IPS-NIHi11 (cell line): Measurements from ENCODE around the gene BPIFB2.
"Not testable (repeated sequence)": the region's sequence is repeated elsewhere in the genome, so short reads cannot be mapped to it uniquely, and the experiment has no call there.

ENCODE experiments used
- DNase-seq: peaks from one replicate; pipeline ENCODE4 v3.0.0; 2012; ENCODE audit warnings: mixed read lengths, low spot score

The BPIFB2 gene

DNA sequence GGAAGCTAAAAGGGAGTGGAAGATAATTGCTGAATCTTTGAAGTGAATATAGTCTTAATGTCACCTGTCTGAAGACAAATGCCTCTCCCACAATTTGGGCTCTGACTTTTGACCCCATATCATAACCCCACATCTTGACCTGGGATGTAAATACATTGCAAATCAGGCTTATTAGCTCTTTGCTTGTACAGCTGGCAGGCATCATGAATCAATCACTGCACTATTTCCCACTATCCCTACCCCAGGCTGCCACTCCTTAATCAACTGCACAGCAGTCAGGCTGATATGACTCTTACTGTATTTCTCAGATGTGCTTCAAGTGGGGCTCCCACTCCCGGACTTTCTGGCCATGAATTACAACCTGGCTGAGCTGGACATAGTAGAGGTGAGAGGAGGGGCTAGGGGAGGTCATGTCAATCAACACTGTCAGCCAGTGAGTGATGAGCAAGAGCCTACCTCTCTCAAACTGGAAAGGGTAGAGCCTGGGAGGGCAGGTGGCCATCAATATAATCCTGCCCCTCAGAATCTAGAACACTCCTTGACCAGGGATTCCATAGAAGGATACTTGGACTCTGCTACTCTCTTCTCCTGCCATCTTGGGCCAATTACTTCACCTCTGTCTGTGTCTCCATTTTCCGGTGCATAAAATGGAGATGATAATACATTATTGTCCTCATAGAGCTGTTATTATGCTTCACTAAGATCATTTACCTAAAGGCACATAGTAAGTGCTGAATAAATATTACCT is 35.7 kb downstream of the BPIFB2 start:
- DNase-seq, result no peak

DNA sequence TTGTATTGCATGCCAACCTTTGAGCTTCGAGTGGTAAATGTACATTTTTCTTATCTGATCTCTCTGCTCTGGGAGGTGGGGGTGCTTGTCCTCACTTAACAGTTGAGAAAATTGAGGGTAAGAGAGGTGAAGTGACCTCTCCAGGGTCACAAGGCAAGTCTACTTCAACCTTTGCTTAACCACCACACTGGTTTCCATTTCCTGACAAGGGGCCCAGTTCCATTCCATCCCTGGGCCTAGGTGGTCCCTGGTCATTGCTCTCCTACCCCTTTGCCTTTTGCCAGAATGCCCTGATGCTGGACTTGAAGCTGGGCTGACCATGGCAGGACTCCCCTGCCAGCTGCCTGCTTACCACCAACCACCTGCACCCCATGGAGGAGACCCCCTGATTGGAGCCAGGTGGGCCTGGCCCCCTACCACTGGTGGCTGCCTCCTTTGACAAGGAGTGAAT is 36.3 kb downstream of the BPIFB2 start:
- no peak for DNase-seq

DNA sequence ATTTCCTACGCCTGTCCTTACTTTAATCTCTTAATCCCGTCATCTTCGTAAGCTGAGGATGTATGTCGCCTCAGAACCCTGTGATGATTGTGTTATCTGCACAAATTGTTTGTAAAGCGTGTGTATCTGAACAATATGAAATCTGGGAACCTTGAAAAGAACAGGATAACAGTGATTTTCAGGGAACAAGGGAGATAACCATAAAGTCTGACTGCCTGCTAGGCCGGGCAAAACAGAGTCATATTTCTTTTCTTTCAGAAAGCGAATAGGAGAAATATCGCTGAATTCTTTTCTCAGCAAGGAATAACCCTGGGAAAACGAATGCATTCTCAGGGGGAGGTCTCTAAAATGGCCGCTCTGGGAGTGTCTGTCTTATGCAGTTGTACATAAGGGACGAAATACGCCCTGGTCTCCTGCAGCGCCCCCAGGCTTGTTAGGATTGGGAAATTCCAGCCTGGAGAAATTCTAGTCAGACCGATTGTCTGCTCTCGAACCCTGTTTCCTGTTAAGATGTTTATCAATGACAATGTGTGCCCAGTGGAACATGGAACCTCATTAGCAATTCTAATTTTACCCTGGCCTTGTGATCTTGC is 37.7 kb downstream of the BPIFB2 start:
- not testable (repeated sequence) for DNase-seq

DNA sequence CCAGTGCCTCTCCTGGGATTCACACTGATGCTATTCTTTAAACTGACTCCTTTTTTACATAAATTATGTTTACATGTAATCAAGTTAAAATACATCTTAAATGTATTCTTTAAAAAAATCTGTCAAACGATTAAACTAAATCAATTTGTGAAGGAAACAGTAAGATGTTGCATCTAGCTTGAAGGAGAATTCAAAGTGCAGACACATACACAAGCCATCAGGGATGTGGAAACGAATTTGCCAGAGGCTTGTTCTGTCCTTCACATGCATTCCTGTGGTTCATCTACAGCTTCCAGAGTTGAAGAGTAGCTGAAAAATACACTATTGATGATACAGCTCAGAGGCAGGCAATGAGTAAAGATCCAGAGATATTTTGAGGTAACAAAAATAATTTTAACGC is 38.9 kb downstream of the BPIFB2 start:
- DNase-seq, result no peak

DNA sequence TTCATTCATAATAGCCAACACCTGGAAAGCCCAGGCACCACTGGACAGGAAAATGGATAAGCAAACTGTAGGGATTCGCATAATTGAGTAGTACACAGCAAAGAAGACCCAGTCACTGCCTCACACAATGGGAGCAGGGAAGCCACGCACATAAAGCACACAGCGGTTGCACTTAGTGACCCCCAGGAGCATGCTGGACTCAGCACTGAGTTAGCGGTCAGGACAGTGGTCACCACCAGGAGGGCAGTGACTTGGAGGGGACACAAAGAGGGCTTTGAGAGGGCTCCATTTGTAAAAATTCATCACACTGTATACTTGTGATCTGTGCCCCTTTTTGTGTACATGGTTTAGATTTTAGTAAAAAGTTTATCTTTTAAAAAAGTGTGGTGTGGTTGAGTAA is 43.8 kb downstream of the BPIFB2 start:
- DNase-seq, result no peak

DNA sequence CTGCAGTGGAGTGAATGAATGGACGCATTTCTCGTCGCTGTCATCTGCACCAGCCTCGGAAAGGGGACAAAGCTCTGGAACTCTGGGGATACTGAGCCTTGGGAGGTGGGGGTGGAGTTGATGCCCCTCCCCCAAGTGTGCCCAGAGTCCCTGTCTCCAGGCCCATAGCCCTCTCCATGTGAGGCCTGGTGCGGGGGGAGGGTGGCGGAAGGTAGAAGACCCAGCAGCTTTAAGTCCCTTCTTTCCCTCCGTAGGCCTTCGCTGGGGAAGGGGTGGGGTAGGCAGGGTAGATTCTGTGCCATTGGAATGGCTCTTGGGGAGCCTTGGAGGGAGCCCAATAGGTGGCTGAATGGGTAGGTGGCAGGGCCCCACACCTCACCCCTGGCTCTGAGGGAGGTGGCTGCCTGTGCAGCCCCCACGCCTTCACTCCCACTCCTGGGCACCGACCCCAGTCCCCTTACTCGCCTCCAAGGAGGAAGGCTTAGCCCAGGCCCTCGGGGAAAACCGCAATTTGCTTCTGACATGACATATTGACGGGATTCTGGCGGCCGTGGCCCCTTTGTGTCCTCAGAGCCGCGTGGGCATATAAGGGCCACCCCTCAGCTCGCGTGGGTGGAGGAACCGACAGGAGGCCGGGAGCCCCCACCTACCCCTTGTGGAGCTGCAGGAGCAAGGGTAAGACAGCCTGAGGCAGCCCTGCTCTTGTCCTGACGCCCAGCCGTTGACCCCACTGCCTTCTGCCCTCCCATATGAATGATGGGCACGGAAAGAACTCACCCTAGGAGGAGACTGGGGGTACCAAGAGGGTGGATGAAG is 46.0 kb downstream of the BPIFB2 start, which contains the start of gene BPIFB3:
Gene BPIFB3 (plus strand): TSS at position 613 of the 816 bp plus-strand sequence. CDS start 1,533 bp downstream, outside the sequence.
- peak; percentile 35 for DNase-seq

DNA sequence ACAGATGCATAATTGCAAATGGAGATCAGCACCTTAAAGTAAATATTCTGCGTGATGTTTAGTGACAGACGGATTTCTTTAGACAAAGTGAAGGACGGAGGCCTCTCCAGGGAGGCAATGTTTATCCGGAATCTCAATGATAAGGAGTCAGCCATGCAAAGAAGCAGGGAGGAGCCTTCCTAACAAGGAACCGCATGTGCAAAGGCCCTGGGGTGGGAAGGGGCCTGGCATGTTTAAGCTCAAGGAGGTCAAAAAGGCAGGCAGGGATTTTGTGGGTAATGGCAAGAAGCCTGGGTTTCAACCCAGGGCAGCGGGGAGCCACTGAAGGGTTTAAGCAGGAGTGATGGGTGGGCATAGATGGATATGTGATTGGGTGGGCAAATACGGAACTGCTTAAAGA is 46.9 kb downstream of the BPIFB2 start:
- no peak for DNase-seq

DNA sequence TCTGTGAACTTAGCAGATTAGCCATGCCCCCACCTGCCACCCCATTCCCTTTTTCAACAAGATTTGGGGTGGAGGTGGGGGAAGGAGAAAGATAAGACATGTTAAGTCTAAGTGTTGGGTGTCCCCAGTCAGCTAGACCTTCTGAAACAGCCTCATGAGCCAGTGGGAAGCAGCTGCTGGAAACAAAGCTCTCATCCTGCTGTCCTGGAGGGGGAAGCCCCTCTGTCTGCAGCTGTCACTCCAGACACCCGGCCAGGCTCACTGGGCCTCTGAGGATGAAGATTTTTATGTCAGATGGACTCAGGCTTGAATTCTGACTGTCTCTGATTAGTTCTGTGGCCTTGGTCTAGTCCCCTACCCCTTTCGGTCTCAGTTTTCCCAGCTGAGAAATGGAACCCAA is 47.3 kb downstream of the BPIFB2 start:
- no peak for DNase-seq

DNA sequence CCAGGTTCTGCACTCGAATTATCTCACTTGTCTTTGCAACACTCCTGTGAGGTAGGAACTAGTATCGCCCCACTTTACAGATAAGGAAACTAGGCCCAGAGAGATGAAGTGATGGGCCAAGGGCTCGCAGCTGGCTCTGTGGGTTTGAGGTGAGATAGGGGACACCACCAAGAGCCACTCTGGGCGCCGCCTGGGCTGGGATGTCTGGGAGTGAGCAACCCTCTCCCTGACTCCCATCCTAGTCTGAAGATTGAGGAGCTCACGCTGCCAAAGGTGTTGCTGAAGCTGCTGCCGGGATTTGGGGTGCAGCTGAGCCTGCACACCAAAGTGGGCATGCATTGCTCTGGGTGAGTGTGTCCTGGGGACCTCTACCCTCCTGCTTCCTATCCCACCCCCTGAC is 51.6 kb downstream of the BPIFB2 start:
- DNase-seq, result no peak

DNA sequence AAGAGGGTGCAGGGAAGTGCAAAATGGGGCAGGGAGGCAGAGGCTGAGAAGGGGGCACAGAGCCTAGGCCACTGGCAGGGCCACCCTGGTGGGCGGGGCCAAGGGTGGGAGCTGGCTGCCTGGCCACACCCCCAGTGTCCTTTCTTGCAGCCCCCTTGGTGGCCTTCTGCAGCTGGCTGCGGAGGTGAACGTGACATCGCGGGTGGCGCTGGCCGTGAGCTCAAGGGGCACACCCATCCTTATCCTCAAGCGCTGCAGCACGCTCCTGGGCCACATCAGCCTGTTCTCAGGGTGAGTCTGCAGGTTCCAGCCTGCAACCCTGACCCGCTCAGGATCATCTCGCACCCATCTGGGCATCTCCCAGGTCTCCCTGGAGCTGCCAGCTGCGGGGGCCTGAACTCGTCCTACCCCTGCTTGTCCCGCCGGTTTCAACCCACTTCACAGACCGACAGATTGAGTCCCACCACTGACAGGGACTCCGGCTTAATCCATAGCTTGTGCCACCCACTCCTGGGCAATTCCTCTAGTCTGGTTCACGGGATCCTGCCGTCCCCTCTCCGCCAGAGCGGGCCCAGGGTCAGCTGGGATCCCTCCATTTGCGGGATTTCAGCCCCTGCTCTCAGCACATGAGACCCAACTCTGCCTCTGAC is 52.4 kb downstream of the BPIFB2 start:
- peak; percentile 53 for DNase-seq

DNA sequence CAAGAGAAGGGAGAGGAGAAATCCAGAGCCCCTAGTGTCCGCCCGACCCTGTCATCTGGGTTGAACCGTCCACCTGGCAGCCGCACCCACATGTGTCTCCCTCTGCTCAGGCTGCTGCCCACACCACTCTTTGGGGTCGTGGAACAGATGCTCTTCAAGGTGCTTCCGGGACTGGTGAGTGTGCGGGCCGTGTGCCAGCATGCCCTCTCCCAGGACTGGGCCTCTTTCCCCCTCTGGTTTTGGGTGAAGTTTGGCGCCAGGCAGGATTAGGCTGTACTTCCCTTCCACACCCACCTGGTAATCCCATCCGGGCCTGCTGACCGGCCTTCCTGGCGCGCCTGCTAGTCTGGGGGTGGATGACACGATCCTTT is 54.1 kb downstream of the BPIFB2 start:
- no peak for DNase-seq

DNA sequence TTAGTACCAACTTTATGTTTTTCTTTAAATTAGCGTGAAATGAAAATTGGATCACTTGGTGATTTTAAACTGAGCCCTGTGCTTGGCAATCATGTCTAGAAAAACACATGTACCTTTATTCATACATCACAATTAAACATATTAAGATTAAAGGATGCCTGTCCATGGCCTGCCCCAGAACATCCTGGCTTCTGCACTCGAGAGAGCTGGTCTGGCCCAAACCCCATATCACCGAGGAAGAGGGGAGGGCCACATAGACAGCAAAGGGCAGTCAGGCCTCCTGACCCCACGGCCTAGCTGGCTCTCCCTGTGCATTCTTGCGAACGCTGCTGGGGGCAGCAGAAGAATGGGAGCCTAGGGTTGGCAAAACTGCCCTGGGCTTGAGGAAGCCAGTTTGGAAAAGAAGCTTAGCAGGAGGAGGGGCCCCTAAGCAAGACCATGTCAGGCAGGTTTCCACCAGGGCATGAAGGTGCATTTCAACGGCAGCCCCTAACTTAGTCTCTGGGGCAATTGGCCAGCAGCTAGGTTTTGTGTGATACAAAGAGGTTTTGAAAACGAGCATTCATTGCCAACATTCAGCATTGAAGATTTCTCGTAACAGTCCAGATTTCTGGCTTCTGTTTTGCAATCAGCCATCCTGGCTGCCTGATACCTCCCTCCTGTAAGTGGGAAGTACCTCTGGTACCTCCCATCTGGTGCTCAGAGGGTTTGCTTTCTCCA is 54.8 kb downstream of the BPIFB2 start:
- DNase-seq, result no peak

DNA sequence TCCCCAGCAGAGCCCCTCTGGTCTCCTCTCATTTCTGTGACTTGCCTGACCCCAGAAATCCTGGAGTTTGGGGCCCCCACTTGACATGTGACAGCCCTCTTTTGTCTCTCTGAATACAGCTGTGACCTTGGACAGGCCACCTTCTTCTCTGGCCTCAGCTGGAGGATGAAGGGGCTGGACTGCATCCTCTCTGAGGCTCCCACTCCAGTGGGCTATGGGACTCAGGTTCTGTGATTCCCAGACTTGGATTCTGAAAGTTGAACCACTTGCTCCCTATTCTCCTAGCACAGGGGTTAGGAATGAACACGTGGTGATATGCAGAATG is 55.3 kb downstream of the BPIFB2 start:
- no peak for DNase-seq

DNA sequence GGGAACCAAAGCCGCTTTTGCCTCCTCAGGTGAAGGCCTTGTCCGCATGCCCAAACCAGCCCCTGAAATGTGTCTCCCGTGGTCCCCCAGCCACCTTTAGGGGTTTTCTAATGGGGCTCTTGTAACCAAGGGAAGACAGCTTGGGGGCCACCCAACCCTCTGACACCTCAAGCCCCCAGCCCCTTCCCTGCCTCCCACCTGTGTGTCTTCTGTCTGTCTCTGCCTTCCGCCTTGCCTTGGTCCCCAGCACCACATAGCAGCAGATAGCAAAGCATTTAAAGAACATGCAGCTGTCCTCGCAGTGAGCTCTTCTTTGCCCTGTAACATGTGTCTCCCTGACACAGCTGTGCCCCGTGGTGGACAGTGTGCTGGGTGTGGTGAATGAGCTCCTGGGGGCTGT is 55.8 kb downstream of the BPIFB2 start:
- no peak for DNase-seq

DNA sequence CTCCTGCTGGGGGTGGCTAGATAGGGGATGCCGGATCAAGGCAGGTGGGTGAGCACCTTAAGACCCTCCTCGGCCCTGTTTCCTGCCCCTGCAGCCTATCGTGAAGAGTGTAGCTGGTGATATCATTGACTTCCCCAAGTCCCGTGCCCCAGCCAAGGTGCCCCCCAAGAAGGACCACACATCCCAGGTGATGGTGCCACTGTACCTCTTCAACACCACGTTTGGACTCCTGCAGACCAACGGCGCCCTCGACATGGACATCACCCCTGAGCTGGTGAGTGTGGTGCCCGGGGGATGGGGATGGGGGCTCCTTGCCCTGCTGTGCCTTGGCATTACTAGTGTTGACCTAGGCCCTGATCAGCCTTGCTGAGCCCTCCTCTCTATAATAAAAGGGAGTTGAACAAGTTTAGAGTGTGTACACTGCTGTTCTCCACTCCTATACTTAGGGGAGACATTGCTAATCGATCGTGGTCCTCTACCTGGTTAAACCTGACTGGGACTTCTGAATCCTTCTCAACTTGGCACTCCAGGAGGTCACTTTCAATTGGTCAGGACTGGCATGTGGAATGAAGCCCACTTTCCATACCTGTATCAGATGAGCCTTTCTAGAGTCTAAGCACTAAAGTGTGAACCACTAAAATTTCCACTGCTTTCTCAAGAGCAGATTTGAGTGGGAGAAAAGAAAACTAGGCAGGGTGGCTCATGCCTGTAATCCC is 57.2 kb downstream of the BPIFB2 start:
- no peak for DNase-seq

DNA sequence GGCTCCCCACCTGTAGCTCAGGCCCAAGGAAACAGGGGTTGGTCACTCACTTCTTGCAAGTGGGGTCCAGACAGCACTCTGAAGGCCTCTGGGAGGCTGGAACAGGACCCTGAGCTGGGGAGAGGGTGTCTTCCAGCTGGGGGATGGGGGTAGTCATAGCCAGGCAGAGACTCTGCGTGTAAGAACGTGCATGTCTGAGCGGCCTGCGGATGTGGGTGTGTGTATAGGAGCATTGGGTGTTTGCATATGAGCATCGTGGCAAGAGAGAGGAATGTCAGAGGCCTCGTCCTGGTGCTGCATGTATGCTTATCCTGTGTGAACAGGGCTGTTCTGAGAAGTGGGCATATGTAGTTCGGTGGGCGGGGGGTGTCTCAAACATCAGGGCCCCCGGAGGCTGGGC is 58.3 kb downstream of the BPIFB2 start:
- no peak for DNase-seq

DNA sequence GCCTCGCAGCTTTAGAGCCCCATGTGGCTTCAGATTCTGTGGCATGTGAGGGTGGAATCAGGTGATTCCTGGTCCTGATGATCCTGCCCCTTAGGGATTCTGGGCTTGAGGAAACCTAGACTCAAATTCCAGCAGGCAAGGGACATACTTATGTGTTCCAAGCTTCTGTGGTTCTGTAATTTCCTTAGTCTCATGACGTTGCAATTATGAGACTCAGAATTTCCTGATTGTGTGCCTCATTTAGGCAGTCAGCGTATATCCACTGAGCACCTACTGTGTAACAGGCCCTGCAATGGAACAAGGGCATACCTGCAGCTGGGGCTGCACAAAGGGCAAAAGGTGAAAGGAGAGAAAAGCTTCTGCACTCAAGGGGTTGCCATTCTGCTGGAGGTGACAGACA is 60.3 kb downstream of the BPIFB2 start:
- no peak for DNase-seq

DNA sequence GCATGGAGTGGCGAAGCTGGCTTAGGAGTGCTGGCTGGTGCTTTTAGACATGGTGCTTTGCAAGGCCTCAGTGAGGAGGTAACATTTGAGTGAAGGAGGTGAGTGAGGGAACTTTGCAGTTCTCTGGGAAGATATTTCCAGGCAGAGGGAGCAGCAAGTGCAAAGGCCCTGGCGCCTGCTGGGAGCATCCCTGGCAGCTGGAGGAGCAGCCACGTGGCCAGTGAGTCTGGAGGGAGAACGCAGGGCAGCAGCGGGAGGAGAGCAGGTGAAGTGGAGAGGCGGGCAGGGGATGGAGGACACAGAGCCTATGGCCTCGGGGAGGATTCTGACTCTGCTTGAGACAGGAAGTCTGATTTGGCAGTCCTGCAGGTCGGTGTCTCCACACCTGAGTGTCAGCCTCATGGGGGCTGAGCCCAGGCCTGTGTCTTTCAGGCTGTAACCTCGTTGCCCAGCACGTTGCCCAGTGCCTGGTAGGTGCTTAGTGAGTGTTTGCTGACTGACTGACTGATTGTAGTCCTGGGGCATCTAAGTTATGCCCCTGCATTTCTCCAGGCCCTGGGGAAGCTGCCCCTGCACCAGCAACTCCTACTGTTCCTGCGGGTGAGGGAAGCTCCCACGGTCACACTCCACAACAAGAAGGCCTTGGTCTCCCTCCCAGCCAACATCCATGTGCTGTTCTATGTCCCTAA is 60.9 kb downstream of the BPIFB2 start:
- DNase-seq, result no peak

DNA sequence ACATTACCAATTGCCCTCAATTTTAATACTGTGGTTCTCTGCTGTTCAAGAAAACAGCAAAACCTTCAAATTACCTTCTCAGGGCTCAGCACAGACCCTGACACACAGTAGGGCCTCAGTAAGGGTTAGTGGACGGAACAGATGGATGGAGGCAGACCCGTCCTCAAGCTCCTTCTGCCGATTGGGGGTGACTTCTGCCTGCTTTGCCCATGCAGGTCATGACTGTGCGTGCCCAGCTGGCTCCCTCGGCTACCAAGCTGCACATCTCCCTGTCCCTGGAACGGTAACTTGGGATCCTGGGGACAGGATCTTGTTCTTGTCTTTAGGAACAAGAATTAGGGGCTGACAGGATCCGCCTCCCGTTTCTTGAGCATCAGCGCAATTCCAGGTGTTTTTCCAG is 62.2 kb downstream of the BPIFB2 start:
- DNase-seq, result no peak
